BE2C (cell line): ENCODE results near the gene PTPRM.
A peak's percentile ranks its signal among the peaks of the same experiment; 100 is the strongest.
"Not testable (repeated sequence)": the region's sequence is repeated elsewhere in the genome, so short reads cannot be mapped to it uniquely, and the experiment has no call there.

Source experiments
- DNase-seq: peaks from one replicate; pipeline ENCODE4 v3.0.0-alpha.2; 2020
- H3K27me3 ChIP-seq: fragments of 250-450 bp; sonication (Bioruptor Pico); 2 replicates; pipeline ENCODE4 v1.5.1; 2020; ENCODE audit warnings: mild to moderate bottlenecking
- H3K36me3 ChIP-seq: fragments of 250-450 bp; sonication (Bioruptor Pico); 2 replicates; pipeline ENCODE4 v1.5.1; 2020; ENCODE audit warnings: mild to moderate bottlenecking
- H3K4me1 ChIP-seq: fragments of 250-450 bp; sonication (Bioruptor Pico); 2 replicates; pipeline ENCODE4 v1.5.1; 2020
- H3K4me3 ChIP-seq: 2 replicates; pipeline ENCODE4 v1.5.1; 2011; ENCODE audit warnings: low read depth, low read length
- H3K9me3 ChIP-seq: fragments of 250-450 bp; sonication (Bioruptor Pico); 2 replicates; pipeline ENCODE4 v1.5.1; 2020
- CTCF ChIP-seq: IDR thresholded peaks from 2 replicates; pipeline ENCODE4 v1.5.1; 2012; ENCODE audit warnings: mild to moderate bottlenecking, low read depth, low read length

Gene PTPRM

GRCh38 chr18:8443505-8443904 lies 876.4 kb downstream of the PTPRM start:
- H3K4me1 ChIP-seq: no peaks in the 10 kb centered on the region
- no peak overlapping the region for H3K4me3 ChIP-seq
- DNase-seq: no peak
- no peaks in the 10 kb centered on the region for H3K9me3 ChIP-seq
- H3K27me3 ChIP-seq: no peaks in the 10 kb centered on the region
- H3K36me3 ChIP-seq: no peaks in the 10 kb centered on the region
- no peak for TF ChIP-seq CTCF

GRCh38 chr18:8446936-8447335 lies 879.8 kb downstream of the PTPRM start:
- H3K27me3 ChIP-seq, DNase-seq, H3K9me3 ChIP-seq, H3K4me1 ChIP-seq, H3K4me3 ChIP-seq, H3K36me3 ChIP-seq: not testable (repeated sequence)

- DNase-seq: no peak
- Histone ChIP-seq H3K4me1 (no peaks in the 10 kb centered on the region), H3K9me3 (no peaks in the 10 kb centered on the region), H3K27me3 (no peaks in the 10 kb centered on the region), H3K4me3 (no peak overlapping the region), H3K36me3 (no peaks in the 10 kb centered on the region)
- TF ChIP-seq CTCF: no peak
Observed at GRCh38 chr18:8448130-8448529, 881.0 kb downstream of the PTPRM start.

- TF ChIP-seq CTCF: peak; percentile 66
- Histone ChIP-seq H3K4me3 (no peak overlapping the region), H3K4me1 (no peaks in the 10 kb centered on the region), H3K36me3 (no peaks in the 10 kb centered on the region), H3K27me3 (no peaks in the 10 kb centered on the region), H3K9me3 (no peaks in the 10 kb centered on the region)
- DNase-seq: peak; percentile 32
Observed at GRCh38 chr18:8450013-8450412, 882.9 kb downstream of the PTPRM start.

- no peak for DNase-seq
- Histone ChIP-seq H3K4me3 (no peak overlapping the region), H3K4me1 (no peaks in the 10 kb centered on the region), H3K27me3 (no peaks in the 10 kb centered on the region), H3K36me3 (no peaks in the 10 kb centered on the region), H3K9me3 (no peaks in the 10 kb centered on the region)
- TF ChIP-seq CTCF: no peak
Observed at GRCh38 chr18:8450898-8451665, 884.0 kb downstream of the PTPRM start.

GRCh38 chr18:8453528-8453927 lies 886.4 kb downstream of the PTPRM start:
- Histone ChIP-seq H3K4me1 (no peaks in the 10 kb centered on the region), H3K9me3 (no peaks in the 10 kb centered on the region), H3K27me3 (no peaks in the 10 kb centered on the region), H3K4me3 (no peak overlapping the region), H3K36me3 (no peaks in the 10 kb centered on the region)
- DNase-seq: no peak
- no peak for TF ChIP-seq CTCF
